HEK293 (cell line): ENCODE results near the gene TPGS1.

Experiments used
- FEZF1 ChIP-seq: fragments of 450-650 bp; formaldehyde crosslinking; IDR thresholded peaks from 2 replicates; pipeline ENCODE4 v1.5.1; 2016; ENCODE audit warnings: missing biosample characterization, missing genetic modification characterization
- MEIS1 ChIP-seq: sonication (generic); formaldehyde crosslinking; IDR thresholded peaks from 2 replicates; pipeline ENCODE4 v1.8.1; 2022; ENCODE audit warnings: missing genetic modification reagents, mild to moderate bottlenecking, borderline replicate concordance
- OVOL3 ChIP-seq: fragments of 450-650 bp; formaldehyde crosslinking; IDR thresholded peaks from 2 replicates; pipeline ENCODE4 v1.5.1; 2016; ENCODE audit warnings: missing biosample characterization, missing genetic modification characterization
- SALL2 ChIP-seq: fragments of 450-650 bp; formaldehyde crosslinking; IDR thresholded peaks from 2 replicates; pipeline ENCODE4 v1.5.0; 2017; ENCODE audit warnings: missing biosample characterization, mild to moderate bottlenecking, missing genetic modification characterization, borderline replicate concordance
- ZBTB21 ChIP-seq: fragments of 450-650 bp; formaldehyde crosslinking; IDR thresholded peaks from 2 replicates; pipeline ENCODE4 v1.5.1; 2017; ENCODE audit warnings: missing biosample characterization, missing genetic modification characterization
- ZEB2 ChIP-seq: fragments of 450-650 bp; formaldehyde crosslinking; IDR thresholded peaks from 2 replicates; pipeline ENCODE4 v1.5.1; 2016; ENCODE audit warnings: missing biosample characterization, missing genetic modification characterization
- ZNF133 ChIP-seq: fragments of 450-650 bp; formaldehyde crosslinking; IDR thresholded peaks from 2 replicates; pipeline ENCODE4 v1.5.1; 2016; ENCODE audit warnings: missing biosample characterization, missing genetic modification characterization
- ZNF510 ChIP-seq: fragments of 450-650 bp; formaldehyde crosslinking; IDR thresholded peaks from 2 replicates; pipeline ENCODE4 v1.5.1; 2018; ENCODE audit warnings: mild to moderate bottlenecking, missing genetic modification characterization, missing biosample characterization; ENCODE audit not compliant: insufficient replicate concordance
- ZNF560 ChIP-seq: fragments of 450-650 bp; formaldehyde crosslinking; IDR thresholded peaks from 2 replicates; pipeline ENCODE4 v1.5.1; 2017; ENCODE audit warnings: missing biosample characterization, missing genetic modification characterization, borderline replicate concordance
- ZNF768 ChIP-seq: fragments of 450-650 bp; formaldehyde crosslinking; IDR thresholded peaks from 2 replicates; pipeline ENCODE4 v1.5.1; 2018; ENCODE audit warnings: missing biosample characterization, mild to moderate bottlenecking, missing genetic modification characterization
- TF ChIP-seq, protein P1 (sequence below): fragments of 450-650 bp; formaldehyde crosslinking; IDR thresholded peaks from 2 replicates; pipeline ENCODE4 v1.5.1; 2016; ENCODE audit warnings: missing biosample characterization, missing genetic modification characterization
- TF ChIP-seq, protein P2 (sequence below): fragments of 450-650 bp; formaldehyde crosslinking; IDR thresholded peaks from 2 replicates; pipeline ENCODE4 v1.5.1; 2016; ENCODE audit warnings: missing biosample characterization, missing genetic modification characterization
- TF ChIP-seq, protein P3 (sequence below): fragments of 450-650 bp; formaldehyde crosslinking; IDR thresholded peaks from 2 replicates; pipeline ENCODE4 v1.5.1; 2017; ENCODE audit warnings: missing biosample characterization, missing genetic modification characterization
- TF ChIP-seq, protein P4 (sequence below): sonication (generic); formaldehyde crosslinking; IDR thresholded peaks from 2 replicates; pipeline ENCODE4 v1.8.1; 2022; ENCODE audit warnings: mild to moderate bottlenecking, moderate library complexity, missing genetic modification reagents

DNA sequence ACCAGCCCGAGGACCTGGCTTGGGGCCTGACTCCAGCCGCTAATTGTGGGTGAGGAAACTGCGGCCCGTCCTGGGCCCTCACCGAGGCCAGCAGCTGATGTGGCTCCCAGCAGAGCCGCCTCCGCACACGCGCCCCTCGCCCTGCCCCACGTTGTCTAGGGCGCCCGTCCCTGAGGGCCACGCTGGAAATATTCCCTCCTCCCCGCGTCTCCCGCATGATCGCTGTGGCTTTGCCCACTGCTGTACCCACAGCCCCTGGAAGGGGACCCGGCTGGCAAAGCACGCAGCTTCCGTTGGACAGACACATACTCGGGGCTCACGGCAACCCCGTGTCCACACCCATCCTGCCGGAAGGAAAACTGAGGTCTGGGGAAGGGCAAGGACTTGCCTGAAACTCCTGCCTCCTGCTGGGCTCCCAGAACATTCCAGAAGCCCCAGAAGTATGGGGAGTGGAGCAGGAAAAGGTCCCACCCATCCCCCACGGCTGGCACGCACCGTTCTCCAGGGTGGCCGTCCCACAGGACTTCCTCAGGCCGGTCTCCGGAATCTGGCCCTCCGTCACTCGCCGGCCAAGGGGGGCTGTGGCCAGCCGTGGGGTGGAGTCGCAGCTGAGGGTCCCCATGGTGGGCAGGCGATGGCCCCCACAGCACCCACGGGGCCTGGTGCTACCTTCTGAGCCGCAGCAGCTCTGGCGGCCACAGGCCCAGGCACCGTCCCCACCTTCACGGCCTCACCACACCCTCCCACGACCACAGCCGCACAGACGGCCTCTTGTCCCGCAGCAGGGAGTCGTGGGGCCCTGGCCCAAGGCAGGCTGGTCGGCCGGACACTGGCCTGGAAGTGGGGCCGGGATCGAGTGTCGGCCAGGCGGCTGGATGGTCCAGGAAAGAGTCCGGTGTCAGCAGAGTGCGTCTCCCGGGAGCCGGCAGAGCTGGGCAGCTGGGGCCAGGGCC is 32.9 kb upstream of the TPGS1 start:
- TF ChIP-seq, protein P1, sequence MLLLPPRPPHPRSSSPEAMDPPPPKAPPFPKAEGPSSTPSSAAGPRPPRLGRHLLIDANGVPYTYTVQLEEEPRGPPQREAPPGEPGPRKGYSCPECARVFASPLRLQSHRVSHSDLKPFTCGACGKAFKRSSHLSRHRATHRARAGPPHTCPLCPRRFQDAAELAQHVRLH (tag by site-specific recombination) = no peak
- TF ChIP-seq, protein P2, sequence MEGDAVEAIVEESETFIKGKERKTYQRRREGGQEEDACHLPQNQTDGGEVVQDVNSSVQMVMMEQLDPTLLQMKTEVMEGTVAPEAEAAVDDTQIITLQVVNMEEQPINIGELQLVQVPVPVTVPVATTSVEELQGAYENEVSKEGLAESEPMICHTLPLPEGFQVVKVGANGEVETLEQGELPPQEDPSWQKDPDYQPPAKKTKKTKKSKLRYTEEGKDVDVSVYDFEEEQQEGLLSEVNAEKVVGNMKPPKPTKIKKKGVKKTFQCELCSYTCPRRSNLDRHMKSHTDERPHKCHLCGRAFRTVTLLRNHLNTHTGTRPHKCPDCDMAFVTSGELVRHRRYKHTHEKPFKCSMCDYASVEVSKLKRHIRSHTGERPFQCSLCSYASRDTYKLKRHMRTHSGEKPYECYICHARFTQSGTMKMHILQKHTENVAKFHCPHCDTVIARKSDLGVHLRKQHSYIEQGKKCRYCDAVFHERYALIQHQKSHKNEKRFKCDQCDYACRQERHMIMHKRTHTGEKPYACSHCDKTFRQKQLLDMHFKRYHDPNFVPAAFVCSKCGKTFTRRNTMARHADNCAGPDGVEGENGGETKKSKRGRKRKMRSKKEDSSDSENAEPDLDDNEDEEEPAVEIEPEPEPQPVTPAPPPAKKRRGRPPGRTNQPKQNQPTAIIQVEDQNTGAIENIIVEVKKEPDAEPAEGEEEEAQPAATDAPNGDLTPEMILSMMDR = no peak
- TF ChIP-seq, protein P3, sequence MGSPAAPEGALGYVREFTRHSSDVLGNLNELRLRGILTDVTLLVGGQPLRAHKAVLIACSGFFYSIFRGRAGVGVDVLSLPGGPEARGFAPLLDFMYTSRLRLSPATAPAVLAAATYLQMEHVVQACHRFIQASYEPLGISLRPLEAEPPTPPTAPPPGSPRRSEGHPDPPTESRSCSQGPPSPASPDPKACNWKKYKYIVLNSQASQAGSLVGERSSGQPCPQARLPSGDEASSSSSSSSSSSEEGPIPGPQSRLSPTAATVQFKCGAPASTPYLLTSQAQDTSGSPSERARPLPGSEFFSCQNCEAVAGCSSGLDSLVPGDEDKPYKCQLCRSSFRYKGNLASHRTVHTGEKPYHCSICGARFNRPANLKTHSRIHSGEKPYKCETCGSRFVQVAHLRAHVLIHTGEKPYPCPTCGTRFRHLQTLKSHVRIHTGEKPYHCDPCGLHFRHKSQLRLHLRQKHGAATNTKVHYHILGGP (tag by site-specific recombination) = no peak
- no peak for TF ChIP-seq FEZF1 (tag by site-specific recombination)
- TF ChIP-seq MEIS1 = no peak
- TF ChIP-seq ZNF560 (tag by site-specific recombination) = no peak
- no peak for TF ChIP-seq ZNF133 (tag by site-specific recombination)
- TF ChIP-seq SALL2 (tag by site-specific recombination) = no peak
- no peak for TF ChIP-seq OVOL3 (tag by site-specific recombination)
- TF ChIP-seq, protein P4, sequence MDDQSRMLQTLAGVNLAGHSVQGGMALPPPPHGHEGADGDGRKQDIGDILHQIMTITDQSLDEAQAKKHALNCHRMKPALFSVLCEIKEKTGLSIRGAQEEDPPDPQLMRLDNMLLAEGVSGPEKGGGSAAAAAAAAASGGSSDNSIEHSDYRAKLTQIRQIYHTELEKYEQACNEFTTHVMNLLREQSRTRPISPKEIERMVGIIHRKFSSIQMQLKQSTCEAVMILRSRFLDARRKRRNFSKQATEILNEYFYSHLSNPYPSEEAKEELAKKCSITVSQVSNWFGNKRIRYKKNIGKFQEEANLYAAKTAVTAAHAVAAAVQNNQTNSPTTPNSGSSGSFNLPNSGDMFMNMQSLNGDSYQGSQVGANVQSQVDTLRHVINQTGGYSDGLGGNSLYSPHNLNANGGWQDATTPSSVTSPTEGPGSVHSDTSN (CRISPR knock-in tag) = no peak
- no peak for TF ChIP-seq ZNF510 (tag by site-specific recombination)
- no peak for TF ChIP-seq ZNF768
- TF ChIP-seq ZEB2 (tag by site-specific recombination) = no peak
- no peak for TF ChIP-seq ZBTB21 (tag by site-specific recombination)
